Activated B cell treated with CpG ODN at 0.5 μM for 24 hours (primary cell): ENCODE results near the gene NDUFS4. TPM values are rescaled to one million over a fixed set of nuclear protein-coding genes. Genes with fewer than 3 reads are reported as not detected.
"Not testable (repeated sequence)": the region's sequence is repeated elsewhere in the genome, so short reads cannot be mapped to it uniquely, and the experiment has no call there.

Experiments
- ATAC-seq: fragments of 200-7000 bp; cut with Tn5 transposase; one replicate; pipeline ENCODE4 v1.10.0; 2021; ENCODE audit warnings: low read depth, mild to moderate bottlenecking, moderate library complexity
- CTCF ChIA-PET: fragments of 350-600 bp; sonication (Branson Sonifier 250); formaldehyde crosslinking; loops from one replicate; lab custom pipeline; 2021; ENCODE audit warnings: antibody characterized with exemption; lab: Charles Lee
- POLR2A ChIA-PET: fragments of 350-600 bp; sonication (Branson Sonifier 250); formaldehyde crosslinking; loops from one replicate; lab custom pipeline; 2021; ENCODE audit warnings: antibody characterized with exemption; lab: Charles Lee
- DNase-seq: peaks from one replicate; pipeline ENCODE4 v3.0.0; 2022
- H3K27ac Mint-ChIP-seq: one replicate; pipeline ENCODE4 v1.8.0; 2020; ENCODE audit warnings: mixed read lengths
- H3K27me3 Mint-ChIP-seq: one replicate; pipeline ENCODE4 v1.8.0; 2021; ENCODE audit warnings: mixed read lengths
- H3K36me3 Mint-ChIP-seq: one replicate; pipeline ENCODE4 v1.8.0; 2021; ENCODE audit warnings: low read depth, mixed read lengths
- H3K4me1 Mint-ChIP-seq: one replicate; pipeline ENCODE4 v1.8.0; 2021; ENCODE audit warnings: mixed read lengths
- H3K4me3 Mint-ChIP-seq: one replicate; pipeline ENCODE4 v1.8.0; 2020; ENCODE audit warnings: mild to moderate bottlenecking, mixed read lengths
- H3K9me3 Mint-ChIP-seq: one replicate; pipeline ENCODE4 v1.8.0; 2020; ENCODE audit warnings: mixed read lengths
- intact Hi-C: fragments of 100-400 bp; cut with micrococcal nuclease; formaldehyde crosslinking; loops from one replicate; pipeline ENCODE4 v1.15.1; 2024
- total RNA-seq: library from RNA; stranded (reverse); gene quantifications from 2 replicates; pipeline ENCODE4 v1.2.3, GENCODE V29; 2022
- TF ChIP-seq, protein P1 (sequence below): fragments of 200-600 bp; IDR thresholded peaks from one replicate; pipeline ENCODE4 v1.8.0; 2022; ENCODE audit warnings: antibody characterized with exemption, mild to moderate bottlenecking

Gene NDUFS4
- total RNA-seq, 1 donor from 2014 or later = 35.6 TPM

GRCh38 chr5:53677632-53678031 lies 117.2 kb downstream of the NDUFS4 start:
- POLR2A ChIA-PET = no interaction called here
- no peaks in the 10 kb centered on the region for H3K4me1 Mint-ChIP-seq

GRCh38 chr5:53678981-53679660 lies 118.7 kb downstream of the NDUFS4 start:
- Mint-ChIP-seq H3K36me3 (peaks cover 63% of the 10 kb centered on the region), H3K4me3 (no peak overlapping the region), H3K27me3 (no peaks in the 10 kb centered on the region), H3K9me3 (peaks cover 5% of the 10 kb centered on the region), H3K27ac (no peak overlapping the region), H3K4me1 (no peaks in the 10 kb centered on the region)
- POLR2A ChIA-PET = no interaction called here
- intact Hi-C loops = no loop called here
- TF ChIP-seq, protein P1, sequence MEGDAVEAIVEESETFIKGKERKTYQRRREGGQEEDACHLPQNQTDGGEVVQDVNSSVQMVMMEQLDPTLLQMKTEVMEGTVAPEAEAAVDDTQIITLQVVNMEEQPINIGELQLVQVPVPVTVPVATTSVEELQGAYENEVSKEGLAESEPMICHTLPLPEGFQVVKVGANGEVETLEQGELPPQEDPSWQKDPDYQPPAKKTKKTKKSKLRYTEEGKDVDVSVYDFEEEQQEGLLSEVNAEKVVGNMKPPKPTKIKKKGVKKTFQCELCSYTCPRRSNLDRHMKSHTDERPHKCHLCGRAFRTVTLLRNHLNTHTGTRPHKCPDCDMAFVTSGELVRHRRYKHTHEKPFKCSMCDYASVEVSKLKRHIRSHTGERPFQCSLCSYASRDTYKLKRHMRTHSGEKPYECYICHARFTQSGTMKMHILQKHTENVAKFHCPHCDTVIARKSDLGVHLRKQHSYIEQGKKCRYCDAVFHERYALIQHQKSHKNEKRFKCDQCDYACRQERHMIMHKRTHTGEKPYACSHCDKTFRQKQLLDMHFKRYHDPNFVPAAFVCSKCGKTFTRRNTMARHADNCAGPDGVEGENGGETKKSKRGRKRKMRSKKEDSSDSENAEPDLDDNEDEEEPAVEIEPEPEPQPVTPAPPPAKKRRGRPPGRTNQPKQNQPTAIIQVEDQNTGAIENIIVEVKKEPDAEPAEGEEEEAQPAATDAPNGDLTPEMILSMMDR = no peak
- CTCF ChIA-PET = no interaction called here
- ATAC-seq (no peak), DNase-seq (no peak)

More at GRCh38 chr5:53677632-53678031, 117.2 kb downstream of the NDUFS4 start:
- intact Hi-C loops = no loop called here
- H3K4me3 Mint-ChIP-seq = no peak overlapping the region
- H3K27me3 Mint-ChIP-seq = no peaks in the 10 kb centered on the region
- H3K9me3 Mint-ChIP-seq = peaks cover 5% of the 10 kb centered on the region
- TF ChIP-seq, protein P1 = no peak
- CTCF ChIA-PET = no interaction called here
- DNase-seq (no peak), ATAC-seq (no peak)
- H3K36me3 Mint-ChIP-seq = peaks cover 59% of the 10 kb centered on the region
- H3K27ac Mint-ChIP-seq = no peak overlapping the region

DNA sequence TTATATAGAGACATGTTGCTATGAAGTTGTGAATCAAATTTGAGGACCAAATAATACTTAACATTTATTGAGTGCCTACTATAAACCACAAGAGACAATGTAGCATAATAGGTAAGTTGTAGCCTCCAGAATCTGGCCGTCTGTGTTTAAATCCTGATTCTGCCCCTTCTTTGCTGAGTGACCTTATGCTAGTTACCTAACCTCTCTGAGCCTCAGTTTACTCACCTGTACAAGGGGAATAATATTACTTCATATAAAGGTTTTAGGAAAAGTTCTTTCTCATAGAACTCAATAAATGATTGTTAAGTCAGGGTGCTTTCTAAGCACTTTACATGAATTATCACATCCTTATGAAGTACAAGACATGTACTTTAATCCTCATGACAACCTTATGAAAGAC lies 120.6 kb downstream of the NDUFS4 start:
- no peaks in the 10 kb centered on the region for H3K27me3 Mint-ChIP-seq
- peaks cover 8% of the 10 kb centered on the region for H3K9me3 Mint-ChIP-seq
- peaks cover 63% of the 10 kb centered on the region for H3K36me3 Mint-ChIP-seq
- no peaks in the 10 kb centered on the region for H3K4me1 Mint-ChIP-seq
- CTCF ChIA-PET = no interaction called here
- DNase-seq (no peak), ATAC-seq (no peak)
- intact Hi-C loops = no loop called here
- no peak overlapping the region for H3K4me3 Mint-ChIP-seq
- H3K27ac Mint-ChIP-seq = no peak overlapping the region
- TF ChIP-seq, protein P1 = no peak
- POLR2A ChIA-PET = no interaction called here

GRCh38 chr5:53691014-53691413 lies 130.6 kb downstream of the NDUFS4 start:
- intact Hi-C loops = no loop called here
- Mint-ChIP-seq H3K27me3 (no peaks in the 10 kb centered on the region), H3K27ac (no peak overlapping the region), H3K4me1 (no peaks in the 10 kb centered on the region), H3K4me3 (no peak overlapping the region), H3K9me3 (peaks cover 29% of the 10 kb centered on the region), H3K36me3 (peaks cover 7% of the 10 kb centered on the region)
- TF ChIP-seq, protein P1 = no peak
- ATAC-seq = no peak
- CTCF ChIA-PET = no interaction called here
- DNase-seq = no peak
- POLR2A ChIA-PET = no interaction called here

DNA sequence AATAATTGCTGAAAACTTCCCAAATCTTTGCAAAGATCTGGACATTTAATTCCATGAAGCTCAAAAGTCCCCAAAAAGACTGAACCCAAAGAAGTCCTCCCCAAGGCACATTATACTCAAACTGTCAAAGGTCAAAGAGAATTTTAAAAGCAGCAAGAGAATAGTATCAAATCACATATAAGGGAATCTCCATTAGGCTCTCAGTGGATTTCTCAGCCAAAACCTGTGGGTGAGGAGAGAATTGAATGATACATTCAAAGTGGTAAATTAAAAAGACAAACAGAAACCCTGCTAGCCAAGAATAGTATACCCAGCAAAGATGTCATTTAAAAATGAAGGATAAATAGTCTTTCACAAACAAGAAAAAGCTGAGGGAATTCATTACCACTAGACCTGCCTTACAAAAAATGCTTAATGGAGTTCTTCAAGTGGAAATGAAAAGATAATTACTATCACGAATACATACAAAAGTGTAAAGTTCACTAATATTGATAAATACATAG lies 134.1 kb downstream of the NDUFS4 start:
- H3K9me3 Mint-ChIP-seq = peaks cover 45% of the 10 kb centered on the region
- intact Hi-C loops = no loop called here
- H3K36me3 Mint-ChIP-seq = peaks cover 4% of the 10 kb centered on the region
- H3K4me1 Mint-ChIP-seq = no peaks in the 10 kb centered on the region
- H3K4me3 Mint-ChIP-seq = no peak overlapping the region
- H3K27ac Mint-ChIP-seq = no peak overlapping the region
- POLR2A ChIA-PET = no interaction called here
- no peak for DNase-seq
- H3K27me3 Mint-ChIP-seq = no peaks in the 10 kb centered on the region
- ATAC-seq = no peak
- CTCF ChIA-PET = no interaction called here
- TF ChIP-seq, protein P1 = no peak

- peaks cover 38% of the 10 kb centered on the region for H3K9me3 Mint-ChIP-seq
- H3K27me3 Mint-ChIP-seq, H3K36me3 Mint-ChIP-seq, ATAC-seq, H3K4me1 Mint-ChIP-seq, DNase-seq, intact Hi-C loops, POLR2A ChIA-PET, H3K4me3 Mint-ChIP-seq, CTCF ChIA-PET, H3K27ac Mint-ChIP-seq: not testable (repeated sequence)
These were observed 150.0 kb downstream of the NDUFS4 start for GRCh38 chr5:53710405-53710804.
